Transverse colon (tissue), 3 donors: ENCODE results near the gene GIPC3.

ENCODE experiments used
- POLR2A ChIP-seq: fragments of 450-650 bp; IDR thresholded peaks from one replicate; pipeline ENCODE4 v1.6.1; 2016; ENCODE audit warnings: antibody characterized with exemption, mild to moderate bottlenecking, moderate library complexity
- POLR2AphosphoS5 ChIP-seq, 3 donors: sonication (generic); formaldehyde crosslinking; IDR thresholded peaks; one replicate each; pipeline ENCODE4 v1.6.1; 2016; ENCODE audit warnings: antibody characterized with exemption in 3 of 3

GRCh38 chr19:3595521-3596061, 10.3 kb downstream of the GIPC3 start:
- no peak for TF ChIP-seq POLR2AphosphoS5 (IDR thresholded peaks at IDR 0.05)
- TF ChIP-seq POLR2A: no peak
